Mucosa of rectum (tissue), 2 donors: ENCODE results near the gene XRCC1.

Experiments
- H3K27ac ChIP-seq, 2 donors: one replicate each; pipeline ENCODE4 v1.7.0; 2013; ENCODE audit warnings: inconsistent platforms in 2 of 2, low read depth in 2 of 2, low read length in 2 of 2
- H3K27me3 ChIP-seq, 2 donors: one replicate each; pipeline ENCODE4 v1.7.0; 2013; ENCODE audit warnings: low read length in 2 of 2; ENCODE audit not compliant: control insufficient read depth in 2 of 2, insufficient read depth in 2 of 2
- H3K36me3 ChIP-seq, 2 donors: one replicate each; pipeline ENCODE4 v1.7.0; 2013; ENCODE audit warnings: low read length in 2 of 2; ENCODE audit not compliant: control insufficient read depth in 2 of 2, insufficient read depth in 2 of 2
- H3K4me1 ChIP-seq, 2 donors: one replicate each; pipeline ENCODE4 v1.7.0; 2013; ENCODE audit warnings: low read length in 2 of 2, mild to moderate bottlenecking in 1 of 2; ENCODE audit not compliant: control insufficient read depth in 2 of 2, insufficient read depth in 2 of 2
- H3K4me3 ChIP-seq, 2 donors: one replicate each; pipeline ENCODE4 v1.7.0; 2013; ENCODE audit warnings: low read length in 2 of 2
- H3K9ac ChIP-seq, 2 donors: one replicate each; pipeline ENCODE4 v1.7.0; 2013; ENCODE audit warnings: low read length in 2 of 2, low read depth in 1 of 2, mild to moderate bottlenecking in 1 of 2
- H3K9me3 ChIP-seq, 2 donors: one replicate each; pipeline ENCODE4 v1.7.0; 2013; ENCODE audit warnings: low read length in 2 of 2; ENCODE audit not compliant: control insufficient read depth in 2 of 2
- donor health status: healthy.
- donor health status: Normal muscosa, but diverticular disease.

Gene XRCC1

GRCh38 chr19:43599635-43600295 lies 24.4 kb upstream of the XRCC1 start:
- peaks cover 14 to 23% of the 10 kb centered on the region in 2 donors for H3K4me1 ChIP-seq
- H3K27me3 ChIP-seq: no peaks in the 10 kb centered on the region
- H3K27ac ChIP-seq: no peak overlapping the region
- peaks cover 16 to 18% of the 10 kb centered on the region in 2 donors for H3K36me3 ChIP-seq
- H3K9ac ChIP-seq: no peak overlapping the region
- H3K9me3 ChIP-seq: no peaks in the 10 kb centered on the region
- no peak overlapping the region for H3K4me3 ChIP-seq

GRCh38 chr19:43598445-43599240 lies 23.3 kb upstream of the XRCC1 start:
- peaks cover 18 to 30% of the 10 kb centered on the region in 2 donors for H3K4me1 ChIP-seq
- peaks cover 16 to 20% of the 10 kb centered on the region in 2 donors for H3K36me3 ChIP-seq
- H3K9ac ChIP-seq: no peak overlapping the region
- H3K9me3 ChIP-seq: no peaks in the 10 kb centered on the region
- no peak overlapping the region for H3K27ac ChIP-seq
- no peaks in the 10 kb centered on the region for H3K27me3 ChIP-seq
- no peak overlapping the region for H3K4me3 ChIP-seq

GRCh38 chr19:43597876-43598275 lies 22.5 kb upstream of the XRCC1 start:
- peak overlapping the region in 1 of 2 donors; percentile 98 for H3K4me3 ChIP-seq
- peaks cover 22 to 30% of the 10 kb centered on the region in 2 donors for H3K4me1 ChIP-seq
- no peaks in the 10 kb centered on the region for H3K9me3 ChIP-seq
- H3K27me3 ChIP-seq: no peaks in the 10 kb centered on the region
- H3K36me3 ChIP-seq: peaks cover 16 to 28% of the 10 kb centered on the region in 2 donors
- H3K9ac ChIP-seq: peak overlapping the region in 1 of 2 donors; percentile 2
- H3K27ac ChIP-seq: no peak overlapping the region

- Histone ChIP-seq H3K36me3 (peaks cover 16 to 34% of the 10 kb centered on the region in 2 donors), H3K9ac (peak overlapping the region; percentile 88 to 98), H3K27me3 (no peaks in the 10 kb centered on the region), H3K4me1 (peaks cover 22 to 30% of the 10 kb centered on the region in 2 donors), H3K9me3 (no peaks in the 10 kb centered on the region), H3K4me3 (peak overlapping the region; percentile 84 to 98), H3K27ac (peak overlapping the region; percentile 97 to 98)
Observed at GRCh38 chr19:43596842-43597461, 21.6 kb upstream of the XRCC1 start.

- H3K9ac ChIP-seq: peak within 1 kb of the TSS; percentile 92 to 98
Observed at GRCh38 chr19:43595999-43596841, 20.9 kb upstream of the XRCC1 start, which contains the start of the genes IRGQ and ZNF576. Gene IRGQ (minus strand): TSS chr19:43596134. CDS start chr19:43595338, 796 bp downstream. Gene ZNF576 (plus strand): TSS chr19:43596595. CDS start chr19:43597109, 514 bp downstream.

GRCh38 chr19:43595605-43595998 lies 20.3 kb upstream of the XRCC1 start:
- Histone ChIP-seq H3K4me3 (peak overlapping the region; percentile 77 to 98), H3K9ac (peak overlapping the region; percentile 82 to 92), H3K27me3 (no peaks in the 10 kb centered on the region), H3K36me3 (peaks cover 11 to 31% of the 10 kb centered on the region in 2 donors), H3K9me3 (no peaks in the 10 kb centered on the region), H3K4me1 (peaks cover 22 to 30% of the 10 kb centered on the region in 2 donors), H3K27ac (peak overlapping the region; percentile 82 to 98)

More at GRCh38 chr19:43595999-43596841, 20.9 kb upstream of the XRCC1 start, which contains the start of the genes IRGQ and ZNF576:
- no peaks in the 10 kb centered on the region for H3K9me3 ChIP-seq
- peak within 1 kb of the TSS; percentile 84 to 98 for H3K4me3 ChIP-seq
- peaks cover 22 to 30% of the 10 kb centered on the region in 2 donors for H3K4me1 ChIP-seq
- H3K36me3 ChIP-seq: peaks cover 13 to 35% of the 10 kb centered on the region in 2 donors
- H3K27me3 ChIP-seq: no peaks in the 10 kb centered on the region
- peak within 1 kb of the TSS; percentile 97 to 98 for H3K27ac ChIP-seq

GRCh38 chr19:43594710-43595604 lies 19.6 kb upstream of the XRCC1 start:
- Histone ChIP-seq H3K9ac (peak overlapping the region; percentile 82 to 92), H3K4me3 (peak overlapping the region; percentile 77 to 98), H3K27me3 (no peaks in the 10 kb centered on the region), H3K9me3 (no peaks in the 10 kb centered on the region), H3K27ac (peak overlapping the region; percentile 82 to 98), H3K4me1 (peaks cover 22 to 30% of the 10 kb centered on the region in 2 donors), H3K36me3 (peaks cover 8 to 33% of the 10 kb centered on the region in 2 donors)

GRCh38 chr19:43594081-43594697 lies 18.9 kb upstream of the XRCC1 start:
- Histone ChIP-seq H3K36me3 (peaks cover 3 to 27% of the 10 kb centered on the region in 2 donors), H3K9me3 (no peaks in the 10 kb centered on the region), H3K9ac (peak overlapping the region in 1 of 2 donors; percentile 92), H3K27me3 (no peaks in the 10 kb centered on the region), H3K4me3 (peak overlapping the region in 1 of 2 donors; percentile 98), H3K4me1 (peaks cover 22 to 30% of the 10 kb centered on the region in 2 donors), H3K27ac (no peak overlapping the region)
